Stimulated activated CD4-positive, alpha-beta T cell treated with anti-CD3 and anti-CD28 coated beads, Interleukin-12 subunit alpha, Interleukin-12 subunit beta, amount 100 ng/mL, for 48 hours (primary cell): Measurements from ENCODE around the gene EDIL3.

Source experiments
- DNase-seq, 3 donors: peaks; one replicate each; pipeline ENCODE4 v3.0.0-alpha.2; 2020; ENCODE audit warnings: low read depth in 2 of 3, low spot score in 1 of 3

Gene EDIL3

GRCh38 chr5:84260939-84261338 is 123.7 kb downstream of the EDIL3 start:
- DNase-seq, result no peak

- DNase-seq, result no peak
These were observed 124.5 kb downstream of the EDIL3 start for GRCh38 chr5:84260140-84260539.

GRCh38 chr5:84259283-84260045 is 125.2 kb downstream of the EDIL3 start:
- no peak for DNase-seq

- DNase-seq, result no peak
These were observed 127.6 kb downstream of the EDIL3 start for GRCh38 chr5:84257061-84257460.

- no peak for DNase-seq
These were observed 129.4 kb downstream of the EDIL3 start for GRCh38 chr5:84255315-84255714.

- no peak for DNase-seq
These were observed 130.7 kb downstream of the EDIL3 start for GRCh38 chr5:84253946-84254345.

GRCh38 chr5:84251503-84251902 is 133.2 kb downstream of the EDIL3 start:
- DNase-seq, result no peak

GRCh38 chr5:84249918-84250630 is 134.6 kb downstream of the EDIL3 start:
- no peak for DNase-seq

GRCh38 chr5:84248013-84248412 is 136.7 kb downstream of the EDIL3 start:
- DNase-seq, result no peak

- DNase-seq, result no peak
These were observed 142.4 kb downstream of the EDIL3 start for GRCh38 chr5:84242286-84242685.

- DNase-seq, result no peak
These were observed 145.2 kb downstream of the EDIL3 start for GRCh38 chr5:84239494-84239893.

- no peak for DNase-seq
These were observed 147.6 kb downstream of the EDIL3 start for GRCh38 chr5:84237126-84237525.

GRCh38 chr5:84231433-84231832 is 153.2 kb downstream of the EDIL3 start:
- DNase-seq, result no peak

GRCh38 chr5:84229045-84229444 is 155.6 kb downstream of the EDIL3 start:
- no peak for DNase-seq

GRCh38 chr5:84228266-84228665 is 156.4 kb downstream of the EDIL3 start:
- no peak for DNase-seq

GRCh38 chr5:84227236-84227635 is 157.4 kb downstream of the EDIL3 start:
- no peak for DNase-seq

- DNase-seq, result no peak
These were observed 166.1 kb downstream of the EDIL3 start for GRCh38 chr5:84218546-84218945.

GRCh38 chr5:84215521-84215920 is 169.2 kb downstream of the EDIL3 start:
- DNase-seq, result no peak

- no peak for DNase-seq
These were observed 170.8 kb downstream of the EDIL3 start for GRCh38 chr5:84213861-84214260.

GRCh38 chr5:84213212-84213611 is 171.5 kb downstream of the EDIL3 start:
- DNase-seq, result no peak

GRCh38 chr5:84204772-84205171 is 179.9 kb downstream of the EDIL3 start:
- DNase-seq, result no peak

- no peak for DNase-seq
These were observed 182.5 kb downstream of the EDIL3 start for GRCh38 chr5:84202136-84202535.

- no peak for DNase-seq
These were observed 187.1 kb downstream of the EDIL3 start for GRCh38 chr5:84197538-84197937.
